Measurements from ENCODE around the gene EHBP1.

Gene EHBP1

DNA sequence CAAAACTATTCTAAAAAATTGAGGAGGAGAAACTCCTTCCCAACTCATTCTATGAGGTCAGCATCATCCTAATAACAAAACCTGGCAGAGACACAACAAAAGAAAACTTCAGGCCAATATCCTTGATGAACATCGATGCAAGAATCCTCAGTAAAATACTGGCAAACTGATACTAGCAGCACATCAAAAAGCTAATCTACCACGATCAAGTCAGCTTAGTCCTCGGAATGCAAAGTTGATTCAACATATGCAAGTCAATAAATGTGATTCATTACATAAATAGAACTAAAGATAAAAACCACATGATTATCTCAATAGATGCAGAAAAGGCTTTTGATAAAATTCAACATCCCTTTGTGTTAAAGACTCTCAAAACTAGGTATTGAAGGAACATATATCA is 63.1 kb downstream of the EHBP1 start:
- TF ChIP-seq, protein P1, sequence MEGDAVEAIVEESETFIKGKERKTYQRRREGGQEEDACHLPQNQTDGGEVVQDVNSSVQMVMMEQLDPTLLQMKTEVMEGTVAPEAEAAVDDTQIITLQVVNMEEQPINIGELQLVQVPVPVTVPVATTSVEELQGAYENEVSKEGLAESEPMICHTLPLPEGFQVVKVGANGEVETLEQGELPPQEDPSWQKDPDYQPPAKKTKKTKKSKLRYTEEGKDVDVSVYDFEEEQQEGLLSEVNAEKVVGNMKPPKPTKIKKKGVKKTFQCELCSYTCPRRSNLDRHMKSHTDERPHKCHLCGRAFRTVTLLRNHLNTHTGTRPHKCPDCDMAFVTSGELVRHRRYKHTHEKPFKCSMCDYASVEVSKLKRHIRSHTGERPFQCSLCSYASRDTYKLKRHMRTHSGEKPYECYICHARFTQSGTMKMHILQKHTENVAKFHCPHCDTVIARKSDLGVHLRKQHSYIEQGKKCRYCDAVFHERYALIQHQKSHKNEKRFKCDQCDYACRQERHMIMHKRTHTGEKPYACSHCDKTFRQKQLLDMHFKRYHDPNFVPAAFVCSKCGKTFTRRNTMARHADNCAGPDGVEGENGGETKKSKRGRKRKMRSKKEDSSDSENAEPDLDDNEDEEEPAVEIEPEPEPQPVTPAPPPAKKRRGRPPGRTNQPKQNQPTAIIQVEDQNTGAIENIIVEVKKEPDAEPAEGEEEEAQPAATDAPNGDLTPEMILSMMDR (IDR thresholded peaks at IDR 0.05; ENCODE audit: low read depth, low read length, missing control alignments) = no peak
- H3K4me3 ChIP-seq (replicated peaks; ENCODE audit: low read depth, low read length) = no peak overlapping the region
- no peak for DNase-seq (ENCODE audit: extremely low read depth, low read depth)

DNA sequence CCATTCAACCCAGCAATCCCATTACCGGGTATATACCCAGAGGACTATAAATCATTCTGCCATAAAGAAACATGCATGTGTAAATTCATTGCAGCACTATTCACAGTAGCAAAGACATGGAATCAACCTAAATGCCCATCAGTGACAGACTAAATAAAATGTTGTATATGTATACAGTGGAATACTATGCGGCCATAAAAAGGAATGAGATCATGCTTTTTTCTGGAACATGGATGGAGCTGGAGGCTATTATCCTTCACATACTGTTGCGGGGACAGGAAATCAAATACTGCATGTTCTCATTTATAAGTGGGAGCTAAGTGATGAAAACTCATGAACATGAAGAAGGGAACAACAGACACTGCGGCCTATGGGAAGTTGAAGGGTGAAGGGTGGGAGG is 65.1 kb downstream of the EHBP1 start:
- H3K4me3 ChIP-seq (replicated peaks; ENCODE audit: low read depth, low read length) = no peak overlapping the region
- DNase-seq (ENCODE audit: extremely low read depth, low read depth) = no peak
- TF ChIP-seq, protein P1 (IDR thresholded peaks at IDR 0.05; ENCODE audit: low read depth, low read length, missing control alignments) = no peak

DNA sequence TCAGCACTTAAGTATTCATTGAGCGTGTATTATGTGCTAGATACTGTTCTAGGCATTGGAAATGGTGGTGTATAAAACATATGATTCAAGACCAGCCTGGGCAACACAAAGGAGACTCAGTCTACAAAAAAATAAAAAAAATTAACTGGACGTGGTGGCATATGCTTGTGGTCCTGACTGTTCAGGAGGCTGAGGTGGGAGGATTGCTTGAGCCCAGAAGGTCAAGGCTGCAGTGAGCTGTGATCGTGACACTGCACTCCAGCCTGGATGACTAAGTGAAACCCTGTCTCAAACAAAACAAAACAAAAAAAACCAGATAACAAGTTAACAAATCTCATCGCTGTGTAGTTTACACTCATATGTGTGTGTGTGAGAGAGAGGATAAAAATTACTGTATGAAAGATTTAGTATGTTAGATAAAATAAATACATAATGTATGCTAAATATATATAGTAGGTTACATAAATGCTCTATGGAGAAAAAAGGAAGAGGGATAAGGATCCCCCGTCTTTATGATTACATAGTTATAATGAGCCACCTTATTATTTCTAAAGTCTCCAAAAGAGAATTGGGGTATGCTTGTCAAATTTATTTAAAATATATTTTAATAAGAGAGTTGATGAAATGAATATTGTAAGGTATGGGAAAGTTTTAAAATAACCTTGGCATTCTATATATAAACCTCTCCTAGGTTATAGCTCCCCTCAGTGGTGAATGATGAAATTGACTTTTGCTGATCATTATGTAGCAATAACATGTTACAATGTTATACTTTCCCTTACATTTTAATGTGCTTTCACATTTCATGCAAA is 69.2 kb downstream of the EHBP1 start:
- no peak overlapping the region for H3K4me3 ChIP-seq (replicated peaks; ENCODE audit: low read depth, low read length)
- TF ChIP-seq, protein P1 (IDR thresholded peaks at IDR 0.05; ENCODE audit: low read depth, low read length, missing control alignments) = peak; percentile 38
- DNase-seq (ENCODE audit: extremely low read depth, low read depth) = peak; percentile 32

DNA sequence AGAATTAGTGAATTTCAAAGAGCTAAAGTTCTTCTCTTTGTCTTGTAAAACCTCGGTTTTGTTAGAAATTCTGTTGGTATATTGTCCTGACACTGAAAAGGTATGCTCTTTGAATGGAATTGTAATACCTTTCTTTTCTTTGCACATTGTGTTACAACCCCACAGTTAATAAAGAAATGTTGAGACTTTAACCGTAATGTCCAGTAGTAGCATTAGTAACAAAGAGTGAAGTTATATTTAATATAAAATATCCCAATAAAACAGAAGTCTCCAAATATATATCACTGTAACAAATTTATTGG is 69.8 kb downstream of the EHBP1 start:
- no peak overlapping the region for H3K4me3 ChIP-seq (replicated peaks; ENCODE audit: low read depth, low read length)
- no peak for DNase-seq (ENCODE audit: extremely low read depth, low read depth)
- TF ChIP-seq, protein P1 (IDR thresholded peaks at IDR 0.05; ENCODE audit: low read depth, low read length, missing control alignments) = no peak

DNA sequence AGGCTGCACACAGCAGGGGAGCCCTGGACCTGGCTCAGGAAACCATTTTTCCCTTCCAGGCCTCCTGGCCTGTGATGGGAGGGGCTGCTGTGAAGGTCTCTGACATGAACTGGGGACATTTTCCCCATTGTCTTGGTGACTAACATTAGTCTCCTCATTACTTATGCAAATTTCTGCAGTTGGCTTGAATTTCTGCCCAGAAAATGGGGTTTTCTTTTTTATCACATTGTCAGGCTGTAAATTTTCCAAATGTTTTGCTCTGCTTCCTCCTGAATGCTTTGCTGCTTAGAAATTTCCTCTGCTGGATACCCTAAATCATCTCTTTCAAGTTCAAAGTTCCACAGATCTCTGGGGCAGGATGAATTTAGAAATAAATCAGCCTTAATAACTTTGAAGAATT is 78.2 kb downstream of the EHBP1 start:
- H3K4me3 ChIP-seq (replicated peaks; ENCODE audit: low read depth, low read length) = no peak overlapping the region
- no peak for DNase-seq (ENCODE audit: extremely low read depth, low read depth)
- TF ChIP-seq, protein P1 (IDR thresholded peaks at IDR 0.05; ENCODE audit: low read depth, low read length, missing control alignments) = no peak

DNA sequence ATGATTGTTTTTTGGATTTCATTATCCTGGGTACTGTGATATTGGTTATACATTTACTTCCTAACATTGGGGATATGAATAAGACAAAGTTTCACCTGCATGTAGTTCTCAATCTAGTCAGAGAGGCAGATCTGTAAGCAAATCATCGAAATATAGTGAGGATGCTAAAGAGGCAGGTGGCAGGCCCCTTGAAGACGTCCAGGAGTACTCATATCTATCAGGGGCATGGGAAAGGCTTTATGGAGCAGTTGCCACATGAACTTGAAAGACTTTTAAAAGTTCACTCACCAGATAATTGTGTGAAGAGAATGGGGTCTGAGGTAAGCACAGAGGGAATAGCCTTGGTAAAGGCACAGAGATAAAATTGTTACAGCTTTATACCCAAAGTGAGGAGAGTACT is 78.8 kb downstream of the EHBP1 start:
- no peak for DNase-seq (ENCODE audit: extremely low read depth, low read depth)
- TF ChIP-seq, protein P1 (IDR thresholded peaks at IDR 0.05; ENCODE audit: low read depth, low read length, missing control alignments) = no peak
- H3K4me3 ChIP-seq (replicated peaks; ENCODE audit: low read depth, low read length) = no peak overlapping the region

DNA sequence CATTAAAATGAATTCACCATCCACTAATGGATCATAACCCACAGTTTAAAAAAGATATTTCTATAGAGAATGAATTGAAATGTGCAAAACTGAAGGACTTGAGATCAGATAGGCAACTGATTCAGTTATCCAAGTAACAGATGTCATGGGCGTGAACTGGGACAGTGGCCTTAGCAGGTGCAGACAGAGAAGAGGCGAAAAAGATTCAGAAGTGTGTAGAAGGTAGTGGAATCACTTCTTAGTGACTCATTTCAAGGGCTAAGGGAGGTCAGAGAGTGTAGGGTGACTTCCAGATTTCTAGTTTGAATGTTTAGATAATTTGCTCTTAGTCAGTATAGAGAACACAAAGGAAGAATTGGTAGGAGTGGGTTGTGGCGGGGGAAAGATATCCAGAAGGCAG is 79.7 kb downstream of the EHBP1 start:
- TF ChIP-seq, protein P1 (IDR thresholded peaks at IDR 0.05; ENCODE audit: low read depth, low read length, missing control alignments) = no peak
- no peak overlapping the region for H3K4me3 ChIP-seq (replicated peaks; ENCODE audit: low read depth, low read length)
- no peak for DNase-seq (ENCODE audit: extremely low read depth, low read depth)

Data from HFF-Myc (cell line).